ENCODE results near the gene AKIRIN1.
"Not testable (repeated sequence)": the region's sequence is repeated elsewhere in the genome, so short reads cannot be mapped to it uniquely, and the experiment has no call there.

Gene AKIRIN1

GRCh38 chr1:39046613-39047210, 55.6 kb downstream of the AKIRIN1 start:
- no peak for DNase-seq

GRCh38 chr1:39047374-39048229, 56.5 kb downstream of the AKIRIN1 start:
- no peak for DNase-seq

- DNase-seq, result no peak
These were observed 57.8 kb downstream of the AKIRIN1 start for GRCh38 chr1:39048745-39049370.

- DNase-seq, result no peak
These were observed 58.9 kb downstream of the AKIRIN1 start for GRCh38 chr1:39050001-39050400.

GRCh38 chr1:39051193-39051850, 60.2 kb downstream of the AKIRIN1 start:
- not testable (repeated sequence) for DNase-seq

- no peak for DNase-seq
These were observed 60.9 kb downstream of the AKIRIN1 start for GRCh38 chr1:39051956-39052355.

- not testable (repeated sequence) for DNase-seq
These were observed 64.2 kb downstream of the AKIRIN1 start for GRCh38 chr1:39055213-39055710.
